ENCODE data around the gene TTC9B.

Gene TTC9B

GRCh38 chr19:40255619-40256166 is 37.5 kb upstream of the TTC9B start:
- no peaks in the 10 kb centered on the region for H3K79me1 ChIP-seq (ENCODE audit: low read length)
- no peak overlapping the region for H4K8ac ChIP-seq (ENCODE audit: low read depth, low read length)
- no peak overlapping the region for H2BK120ac ChIP-seq (ENCODE audit: insufficient read depth, low read length, poor library complexity)
- no peak overlapping the region for H3K23ac ChIP-seq (ENCODE audit: low read length)
- H3K4me3 ChIP-seq (ENCODE audit: low read depth, low read length): no peak overlapping the region
- H2AFZ ChIP-seq (ENCODE audit: insufficient read depth, low read length, poor library complexity): no peak overlapping the region
- H4K12ac ChIP-seq (ENCODE audit: low read depth, low read length): no peak overlapping the region
- H3K14ac ChIP-seq (ENCODE audit: low read length): no peak overlapping the region
- no peaks in the 10 kb centered on the region for H3K27me3 ChIP-seq (ENCODE audit: insufficient read depth, low read length)
- H3K4me2 ChIP-seq (ENCODE audit: low read length): no peak overlapping the region
- H3K79me2 ChIP-seq (ENCODE audit: control insufficient read depth, insufficient read depth, low read length, poor library complexity): no peaks in the 10 kb centered on the region
- H3K36me3 ChIP-seq (ENCODE audit: control insufficient read depth in 1 of 2, insufficient read depth in 2 of 2, low read length in 2 of 2): peaks cover 32 to 34% of the 10 kb centered on the region in 2 experiments
- H3K18ac ChIP-seq (ENCODE audit: low read length): no peak overlapping the region
- no CpG with 5 or more reads among the region's 3 CpGs for WGBS (ENCODE audit: extremely low coverage, insufficient coverage, insufficient read length)
- no peaks in the 10 kb centered on the region for H3K4me1 ChIP-seq (ENCODE audit: control insufficient read depth in 1 of 2, insufficient read depth in 2 of 2, low read length in 2 of 2)
- no peak overlapping the region for H4K91ac ChIP-seq (ENCODE audit: low read depth, low read length)
- no peak overlapping the region for H2BK12ac ChIP-seq (ENCODE audit: low read length)
- no peak for DNase-seq
- H3K9ac ChIP-seq (ENCODE audit: low read length): no peak overlapping the region
- no peaks in the 10 kb centered on the region for H3K9me3 ChIP-seq (ENCODE audit: insufficient read depth, low read depth, low read length)
- H3K4ac ChIP-seq (ENCODE audit: low read depth, low read length): no peak overlapping the region
- H2BK5ac ChIP-seq (ENCODE audit: low read depth, low read length, poor library complexity): no peak overlapping the region
- no peak overlapping the region for H2AK5ac ChIP-seq (ENCODE audit: low read length)
- no peak overlapping the region for H3K27ac ChIP-seq (ENCODE audit: low read depth, low read length)

GRCh38 chr19:40254714-40255418 is 36.7 kb upstream of the TTC9B start:
- Histone ChIP-seq H3K14ac (ENCODE audit: low read length) (no peak overlapping the region), H3K18ac (ENCODE audit: low read length) (no peak overlapping the region), H3K79me2 (ENCODE audit: control insufficient read depth, insufficient read depth, low read length, poor library complexity) (no peaks in the 10 kb centered on the region), H3K9ac (ENCODE audit: low read length) (no peak overlapping the region), H3K4me3 (ENCODE audit: low read depth, low read length) (no peak overlapping the region), H4K8ac (ENCODE audit: low read depth, low read length) (no peak overlapping the region), H3K36me3 (ENCODE audit: control insufficient read depth in 1 of 2, insufficient read depth in 2 of 2, low read length in 2 of 2) (peaks cover 33 to 35% of the 10 kb centered on the region in 2 experiments), H2BK120ac (ENCODE audit: insufficient read depth, low read length, poor library complexity) (no peak overlapping the region), H3K27me3 (ENCODE audit: insufficient read depth, low read length) (no peaks in the 10 kb centered on the region), H3K4me1 (ENCODE audit: control insufficient read depth in 1 of 2, insufficient read depth in 2 of 2, low read length in 2 of 2) (no peaks in the 10 kb centered on the region), H2AFZ (ENCODE audit: insufficient read depth, low read length, poor library complexity) (no peak overlapping the region), H2AK5ac (ENCODE audit: low read length) (no peak overlapping the region), H3K23ac (ENCODE audit: low read length) (no peak overlapping the region), H4K12ac (ENCODE audit: low read depth, low read length) (no peak overlapping the region), H3K27ac (ENCODE audit: low read depth, low read length) (no peak overlapping the region), H2BK5ac (ENCODE audit: low read depth, low read length, poor library complexity) (no peak overlapping the region), H3K4ac (ENCODE audit: low read depth, low read length) (no peak overlapping the region), H3K4me2 (ENCODE audit: low read length) (no peak overlapping the region), H4K91ac (ENCODE audit: low read depth, low read length) (no peak overlapping the region), H3K79me1 (ENCODE audit: low read length) (no peaks in the 10 kb centered on the region), H3K9me3 (ENCODE audit: insufficient read depth, low read depth, low read length) (no peaks in the 10 kb centered on the region), H2BK12ac (ENCODE audit: low read length) (no peak overlapping the region)
- WGBS (ENCODE audit: extremely low coverage, insufficient coverage, insufficient read length): no CpG with 5 or more reads among the region's 16 CpGs
- DNase-seq: no peak

GRCh38 chr19:40253611-40254092 is 35.5 kb upstream of the TTC9B start:
- H4K12ac ChIP-seq (ENCODE audit: low read depth, low read length): no peak overlapping the region
- H3K18ac ChIP-seq (ENCODE audit: low read length): no peak overlapping the region
- H3K23ac ChIP-seq (ENCODE audit: low read length): no peak overlapping the region
- no peak overlapping the region for H4K91ac ChIP-seq (ENCODE audit: low read depth, low read length)
- no peak overlapping the region for H3K27ac ChIP-seq (ENCODE audit: low read depth, low read length)
- H3K4ac ChIP-seq (ENCODE audit: low read depth, low read length): no peak overlapping the region
- H2AK5ac ChIP-seq (ENCODE audit: low read length): no peak overlapping the region
- no peak overlapping the region for H2BK120ac ChIP-seq (ENCODE audit: insufficient read depth, low read length, poor library complexity)
- H3K36me3 ChIP-seq (ENCODE audit: control insufficient read depth in 1 of 2, insufficient read depth in 2 of 2, low read length in 2 of 2): peaks cover 33 to 38% of the 10 kb centered on the region in 2 experiments
- H2BK5ac ChIP-seq (ENCODE audit: low read depth, low read length, poor library complexity): no peak overlapping the region
- no peaks in the 10 kb centered on the region for H3K79me2 ChIP-seq (ENCODE audit: control insufficient read depth, insufficient read depth, low read length, poor library complexity)
- no peak overlapping the region for H3K9ac ChIP-seq (ENCODE audit: low read length)
- H4K8ac ChIP-seq (ENCODE audit: low read depth, low read length): no peak overlapping the region
- no peak overlapping the region for H2AFZ ChIP-seq (ENCODE audit: insufficient read depth, low read length, poor library complexity)
- no peak overlapping the region for H3K4me2 ChIP-seq (ENCODE audit: low read length)
- H2BK12ac ChIP-seq (ENCODE audit: low read length): no peak overlapping the region
- DNase-seq: no peak
- no CpG with 5 or more reads among the region's 8 CpGs for WGBS (ENCODE audit: extremely low coverage, insufficient coverage, insufficient read length)
- H3K4me3 ChIP-seq (ENCODE audit: low read depth, low read length): no peak overlapping the region
- H3K14ac ChIP-seq (ENCODE audit: low read length): no peak overlapping the region
- H3K9me3 ChIP-seq (ENCODE audit: insufficient read depth, low read depth, low read length): no peaks in the 10 kb centered on the region
- no peaks in the 10 kb centered on the region for H3K79me1 ChIP-seq (ENCODE audit: low read length)
- H3K27me3 ChIP-seq (ENCODE audit: insufficient read depth, low read length): no peaks in the 10 kb centered on the region
- H3K4me1 ChIP-seq (ENCODE audit: control insufficient read depth in 1 of 2, insufficient read depth in 2 of 2, low read length in 2 of 2): no peaks in the 10 kb centered on the region

GRCh38 chr19:40252395-40252794 is 34.2 kb upstream of the TTC9B start:
- no peak overlapping the region for H3K4me2 ChIP-seq (ENCODE audit: low read length)
- no peak overlapping the region for H2BK12ac ChIP-seq (ENCODE audit: low read length)
- no peak overlapping the region for H3K4me3 ChIP-seq (ENCODE audit: low read depth, low read length)
- no peak overlapping the region for H2AK5ac ChIP-seq (ENCODE audit: low read length)
- peaks cover 38 to 46% of the 10 kb centered on the region in 2 experiments for H3K36me3 ChIP-seq (ENCODE audit: control insufficient read depth in 1 of 2, insufficient read depth in 2 of 2, low read length in 2 of 2)
- no peak overlapping the region for H2AFZ ChIP-seq (ENCODE audit: insufficient read depth, low read length, poor library complexity)
- no peak overlapping the region for H3K9ac ChIP-seq (ENCODE audit: low read length)
- no peak overlapping the region for H4K8ac ChIP-seq (ENCODE audit: low read depth, low read length)
- H3K79me2 ChIP-seq (ENCODE audit: control insufficient read depth, insufficient read depth, low read length, poor library complexity): no peaks in the 10 kb centered on the region
- H3K14ac ChIP-seq (ENCODE audit: low read length): no peak overlapping the region
- H3K4me1 ChIP-seq (ENCODE audit: control insufficient read depth in 1 of 2, insufficient read depth in 2 of 2, low read length in 2 of 2): no peaks in the 10 kb centered on the region
- H4K91ac ChIP-seq (ENCODE audit: low read depth, low read length): no peak overlapping the region
- H3K23ac ChIP-seq (ENCODE audit: low read length): no peak overlapping the region
- H3K27ac ChIP-seq (ENCODE audit: low read depth, low read length): no peak overlapping the region
- no peaks in the 10 kb centered on the region for H3K27me3 ChIP-seq (ENCODE audit: insufficient read depth, low read length)
- H3K18ac ChIP-seq (ENCODE audit: low read length): no peak overlapping the region
- H3K4ac ChIP-seq (ENCODE audit: low read depth, low read length): no peak overlapping the region
- no peaks in the 10 kb centered on the region for H3K79me1 ChIP-seq (ENCODE audit: low read length)
- no CpG with 5 or more reads among the region's 7 CpGs for WGBS (ENCODE audit: extremely low coverage, insufficient coverage, insufficient read length)
- DNase-seq: no peak
- H2BK120ac ChIP-seq (ENCODE audit: insufficient read depth, low read length, poor library complexity): no peak overlapping the region
- no peak overlapping the region for H4K12ac ChIP-seq (ENCODE audit: low read depth, low read length)
- H3K9me3 ChIP-seq (ENCODE audit: insufficient read depth, low read depth, low read length): no peaks in the 10 kb centered on the region
- H2BK5ac ChIP-seq (ENCODE audit: low read depth, low read length, poor library complexity): no peak overlapping the region
